HL-60 (cell line): ENCODE measurements around the gene C10orf71.

Experiments
- DNase-seq, 2 experiments: peaks; one replicate each; pipeline ENCODE4 v3.0.0-alpha.2; 2010 to 2020; ENCODE audit warnings: low read depth in 1 of 2, low spot score in 1 of 2
- H3K27ac ChIP-seq: fragments of 250-450 bp; sonication (Bioruptor Pico); replicated peaks from 2 replicates; pipeline ENCODE4 v1.5.1; 2020; ENCODE audit warnings: mild to moderate bottlenecking, moderate library complexity
- H3K27me3 ChIP-seq: fragments of 250-450 bp; sonication (Bioruptor Pico); 2 replicates; pipeline ENCODE4 v1.5.1; 2021; ENCODE audit warnings: mild to moderate bottlenecking, moderate library complexity; ENCODE audit not compliant: insufficient read depth, poor library complexity, severe bottlenecking
- H3K4me3 ChIP-seq: replicated peaks from 2 replicates; pipeline ENCODE4 v1.5.1; 2011; ENCODE audit warnings: mild to moderate bottlenecking, control low read depth, low read length; ENCODE audit not compliant: insufficient read depth
- GABPA ChIP-seq: IDR thresholded peaks from 2 replicates; pipeline ENCODE4 v1.6.1; 2012; ENCODE audit warnings: low read depth
- POLR2AphosphoS5 ChIP-seq: IDR thresholded peaks from 2 replicates; pipeline ENCODE4 v1.6.1; 2012; ENCODE audit warnings: low read depth
- REST ChIP-seq: IDR thresholded peaks from 2 replicates; pipeline ENCODE4 v1.6.1; 2012; ENCODE audit warnings: low read depth; ENCODE audit not compliant: insufficient replicate concordance
- SPI1 ChIP-seq: IDR thresholded peaks from 2 replicates; pipeline ENCODE4 v1.6.1; 2012; ENCODE audit warnings: low read depth, mild to moderate bottlenecking, borderline replicate concordance
- TF ChIP-seq, protein P1 (sequence below): IDR thresholded peaks from one replicate; pipeline ENCODE4 v1.5.1; 2011; ENCODE audit warnings: low read length, control low read depth, inconsistent platforms; ENCODE audit not compliant: insufficient read depth

The C10orf71 gene

DNA sequence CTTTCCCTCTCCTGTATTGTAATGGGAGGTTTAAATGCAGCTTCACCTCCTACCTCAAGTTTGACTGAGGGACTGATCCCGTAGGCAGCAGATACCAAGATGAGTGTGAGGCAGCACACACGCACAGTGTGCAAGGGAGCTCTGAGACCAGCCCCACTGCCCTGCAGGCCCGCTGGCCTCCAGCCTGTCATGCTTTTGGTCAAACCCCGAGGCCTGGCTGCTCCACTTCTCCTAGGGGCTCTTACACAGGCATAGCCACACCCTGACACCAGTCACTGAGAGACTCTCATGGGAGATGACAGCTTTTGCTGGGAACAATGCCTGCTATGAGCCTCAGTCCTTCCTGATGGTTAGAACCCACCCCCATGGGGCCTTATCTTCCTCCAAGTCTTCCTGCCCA, 69.3 kb downstream of the C10orf71 start:
- Histone ChIP-seq H3K27ac (no peak overlapping the region), H3K27me3 (no peaks in the 10 kb centered on the region), H3K4me3 (no peak overlapping the region)
- TF ChIP-seq REST, result no peak
- no peak for DNase-seq

- H3K27me3 ChIP-seq, result no peaks in the 10 kb centered on the region
- no peak overlapping the region for H3K4me3 ChIP-seq
- DNase-seq, result no peak
- no peak overlapping the region for H3K27ac ChIP-seq
- no peak for TF ChIP-seq GABPA
- TF ChIP-seq, protein P1, sequence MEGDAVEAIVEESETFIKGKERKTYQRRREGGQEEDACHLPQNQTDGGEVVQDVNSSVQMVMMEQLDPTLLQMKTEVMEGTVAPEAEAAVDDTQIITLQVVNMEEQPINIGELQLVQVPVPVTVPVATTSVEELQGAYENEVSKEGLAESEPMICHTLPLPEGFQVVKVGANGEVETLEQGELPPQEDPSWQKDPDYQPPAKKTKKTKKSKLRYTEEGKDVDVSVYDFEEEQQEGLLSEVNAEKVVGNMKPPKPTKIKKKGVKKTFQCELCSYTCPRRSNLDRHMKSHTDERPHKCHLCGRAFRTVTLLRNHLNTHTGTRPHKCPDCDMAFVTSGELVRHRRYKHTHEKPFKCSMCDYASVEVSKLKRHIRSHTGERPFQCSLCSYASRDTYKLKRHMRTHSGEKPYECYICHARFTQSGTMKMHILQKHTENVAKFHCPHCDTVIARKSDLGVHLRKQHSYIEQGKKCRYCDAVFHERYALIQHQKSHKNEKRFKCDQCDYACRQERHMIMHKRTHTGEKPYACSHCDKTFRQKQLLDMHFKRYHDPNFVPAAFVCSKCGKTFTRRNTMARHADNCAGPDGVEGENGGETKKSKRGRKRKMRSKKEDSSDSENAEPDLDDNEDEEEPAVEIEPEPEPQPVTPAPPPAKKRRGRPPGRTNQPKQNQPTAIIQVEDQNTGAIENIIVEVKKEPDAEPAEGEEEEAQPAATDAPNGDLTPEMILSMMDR, result no peak
- TF ChIP-seq POLR2AphosphoS5, result no peak
- TF ChIP-seq SPI1, result no peak
- TF ChIP-seq REST, result no peak
Measured at GRCh38 chr10:49369216-49370162, 70.5 kb downstream of the C10orf71 start.

DNA sequence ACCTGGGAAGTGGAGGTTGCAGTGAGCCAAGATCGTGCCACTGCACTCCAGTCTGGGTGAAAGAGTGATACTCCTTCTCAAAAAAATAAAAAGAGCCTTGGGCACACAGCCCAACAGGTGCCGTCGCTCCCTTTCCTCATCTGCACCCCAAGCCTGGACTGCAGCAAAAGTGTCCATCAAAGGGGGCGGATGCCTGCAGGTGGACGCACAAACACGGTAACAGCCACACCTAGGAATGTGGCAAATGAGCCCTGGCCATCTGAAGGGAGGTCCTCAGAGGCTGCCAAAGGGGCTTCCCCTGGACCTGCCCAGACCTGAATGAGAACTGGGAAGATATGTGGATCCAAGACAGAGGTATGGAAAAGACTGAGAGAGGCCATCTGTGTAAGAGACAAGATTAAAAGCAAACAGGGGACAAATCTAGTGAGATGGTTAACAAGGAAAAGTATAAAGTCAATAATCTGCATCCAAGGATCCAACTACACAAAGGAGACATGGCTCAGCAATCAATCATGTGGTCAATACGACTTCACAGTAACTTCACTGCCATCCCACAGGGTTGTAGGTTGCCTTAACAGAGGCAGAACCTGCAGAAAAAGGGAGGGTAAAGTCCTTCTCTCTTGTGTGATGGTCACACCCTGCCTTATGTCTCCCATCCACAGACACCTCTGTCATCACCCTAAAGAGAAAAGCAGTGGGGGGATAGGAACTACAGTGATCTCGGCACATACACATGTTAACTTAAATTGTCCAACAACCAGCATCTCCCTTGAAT, 71.5 kb downstream of the C10orf71 start:
- no peak for DNase-seq
- Histone ChIP-seq H3K27ac (no peak overlapping the region), H3K27me3 (no peaks in the 10 kb centered on the region), H3K4me3 (no peak overlapping the region)
- no peak for TF ChIP-seq GABPA
- no peak for TF ChIP-seq SPI1
- TF ChIP-seq, protein P1, result no peak
- no peak for TF ChIP-seq POLR2AphosphoS5
- no peak for TF ChIP-seq REST
